H1 (cell line): ENCODE results near the gene GAS6.

Experiments
- BACH1 ChIP-seq: IDR thresholded peaks from 2 replicates; pipeline ENCODE4 v1.6.1; 2012; ENCODE audit warnings: low read length, improper control_type of control experiment
- BRCA1 ChIP-seq: IDR thresholded peaks from 2 replicates; pipeline ENCODE4 v1.6.1; 2012; ENCODE audit warnings: low read depth, low read length, improper control_type of control experiment
- EZH2 ChIP-seq: fragments of 200-600 bp; sonication (generic); IDR thresholded peaks from 2 replicates; pipeline ENCODE4 v1.7.1; 2012; ENCODE audit warnings: low read depth, mild to moderate bottlenecking, moderate library complexity, low read length, inconsistent platforms; ENCODE audit not compliant: severe bottlenecking
- NANOG ChIP-seq: IDR thresholded peaks from 2 replicates; pipeline ENCODE4 v1.6.1; 2011; ENCODE audit warnings: low read length, low read depth, mild to moderate bottlenecking, inconsistent platforms; ENCODE audit not compliant: insufficient read depth, poor library complexity, severe bottlenecking
- POLR2AphosphoS5 ChIP-seq: IDR thresholded peaks from 2 replicates; pipeline ENCODE4 v1.6.1; 2011; ENCODE audit warnings: low read depth, low read length
- RXRA ChIP-seq: IDR thresholded peaks from 2 replicates; pipeline ENCODE4 v1.6.1; 2011; ENCODE audit warnings: low read depth, mild to moderate bottlenecking, low read length, moderate library complexity; ENCODE audit not compliant: insufficient read depth
- ZNF274 ChIP-seq: IDR thresholded peaks from 2 replicates; pipeline ENCODE4 v1.7.0; 2012; ENCODE audit warnings: low read length, borderline replicate concordance; ENCODE audit errors: extremely low read depth
- TF ChIP-seq, protein P1 (sequence below), 3 experiments: IDR thresholded peaks; 1 replicate in 2 of 3; 2 replicates in 1 of 3; pipeline versions ENCODE4 v1.5.1 to v1.6.1; 2011; ENCODE audit warnings: low read length in 3 of 3, mild to moderate bottlenecking in 3 of 3, inconsistent platforms in 2 of 3, low read depth in 1 of 3, moderate library complexity in 1 of 3; ENCODE audit not compliant: insufficient read depth in 1 of 3; ENCODE audit errors: control extremely low read depth in 1 of 3

DNA sequence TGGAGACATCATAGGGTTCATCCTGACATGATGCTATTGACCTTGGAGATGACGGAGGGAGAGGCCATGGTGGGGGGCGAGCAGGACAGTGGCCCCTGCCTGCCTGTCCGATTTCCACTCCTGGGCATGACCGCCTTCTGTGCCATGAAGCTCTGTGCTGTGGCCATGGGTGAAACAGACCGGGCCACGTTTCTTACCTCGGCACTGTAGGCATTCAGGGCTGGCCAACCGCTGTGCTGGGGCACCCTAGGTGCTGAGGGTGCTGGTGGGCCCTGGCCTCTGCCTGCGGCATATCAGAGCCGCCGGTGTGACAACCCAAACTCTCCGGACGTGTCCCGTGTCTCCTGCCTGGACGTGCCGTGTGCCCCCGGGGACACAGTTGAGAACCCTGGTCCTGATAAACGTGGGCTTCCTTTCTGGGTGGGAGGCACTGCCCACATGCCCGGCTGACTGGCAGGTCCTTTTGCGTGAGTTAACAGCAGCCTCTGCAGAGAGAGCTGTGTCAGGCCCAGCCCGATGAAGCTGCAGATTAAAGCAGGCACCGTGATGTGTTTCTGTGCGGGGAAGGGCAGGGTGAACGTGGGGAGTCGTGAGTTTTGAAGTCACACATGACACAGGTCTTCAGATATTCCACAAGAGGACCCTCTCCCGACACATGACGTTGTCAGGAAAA lies 58.3 kb downstream of the GAS6 start:
- TF ChIP-seq ZNF274 = no peak
- TF ChIP-seq POLR2AphosphoS5 = no peak
- TF ChIP-seq, protein P1, sequence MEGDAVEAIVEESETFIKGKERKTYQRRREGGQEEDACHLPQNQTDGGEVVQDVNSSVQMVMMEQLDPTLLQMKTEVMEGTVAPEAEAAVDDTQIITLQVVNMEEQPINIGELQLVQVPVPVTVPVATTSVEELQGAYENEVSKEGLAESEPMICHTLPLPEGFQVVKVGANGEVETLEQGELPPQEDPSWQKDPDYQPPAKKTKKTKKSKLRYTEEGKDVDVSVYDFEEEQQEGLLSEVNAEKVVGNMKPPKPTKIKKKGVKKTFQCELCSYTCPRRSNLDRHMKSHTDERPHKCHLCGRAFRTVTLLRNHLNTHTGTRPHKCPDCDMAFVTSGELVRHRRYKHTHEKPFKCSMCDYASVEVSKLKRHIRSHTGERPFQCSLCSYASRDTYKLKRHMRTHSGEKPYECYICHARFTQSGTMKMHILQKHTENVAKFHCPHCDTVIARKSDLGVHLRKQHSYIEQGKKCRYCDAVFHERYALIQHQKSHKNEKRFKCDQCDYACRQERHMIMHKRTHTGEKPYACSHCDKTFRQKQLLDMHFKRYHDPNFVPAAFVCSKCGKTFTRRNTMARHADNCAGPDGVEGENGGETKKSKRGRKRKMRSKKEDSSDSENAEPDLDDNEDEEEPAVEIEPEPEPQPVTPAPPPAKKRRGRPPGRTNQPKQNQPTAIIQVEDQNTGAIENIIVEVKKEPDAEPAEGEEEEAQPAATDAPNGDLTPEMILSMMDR (IDR thresholded peaks at IDR 0.05; ENCODE audit: control extremely low read depth in 1 of 3, insufficient read depth in 1 of 3, low read depth in 1 of 3, low read length in 3 of 3) = no peak
- no peak for TF ChIP-seq NANOG
- no peak for TF ChIP-seq RXRA
- no peak for TF ChIP-seq BACH1
- TF ChIP-seq EZH2 = no peak
- TF ChIP-seq BRCA1 = no peak
